ENCODE data around the gene ABCC5.
"Not testable (repeated sequence)": the region's sequence is repeated elsewhere in the genome, so short reads cannot be mapped to it uniquely, and the experiment has no call there.

- not testable (repeated sequence) for TF ChIP-seq CTCF (IDR thresholded peaks at IDR 0.05; ENCODE audit: insufficient read depth, low read length, poor library complexity, severe bottlenecking); EZH2phosphoT487 (conservative IDR thresholded peaks at IDR 0.05; ENCODE audit: low read length)
These were observed 10.4 kb downstream of the ABCC5 start for GRCh38 chr3:184007143-184007813.
